GM18508 (cell line): ENCODE results near the gene RASL10A.

Experiments
- ATAC-seq: cut with Tn5 transposase; IDR thresholded peaks from one replicate; pipeline ENCODE4 v1.9.1; 2021; ENCODE audit warnings: moderate number of reproducible peaks; ENCODE audit not compliant: insufficient read depth, unreplicated experiment

The RASL10A gene

DNA sequence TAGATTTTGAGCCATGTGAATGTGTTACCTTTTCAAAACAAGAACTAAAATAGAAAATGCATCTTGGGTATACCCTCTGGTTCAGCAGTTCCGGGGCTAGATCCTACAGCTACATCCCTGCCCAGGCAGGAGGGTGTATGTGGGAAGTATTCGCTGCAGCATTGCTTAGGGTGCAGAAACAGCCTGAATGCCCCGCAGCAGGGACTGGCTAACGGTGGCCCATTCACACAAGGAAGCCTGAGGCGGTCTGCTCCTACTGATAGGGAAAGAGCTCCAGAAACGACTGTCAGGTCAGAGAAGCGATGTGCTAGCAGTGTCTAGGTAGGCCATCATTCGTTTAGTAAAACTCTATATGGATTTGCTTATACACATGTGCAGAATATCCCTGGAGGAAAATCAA is 9.9 kb upstream of the RASL10A start:
- ATAC-seq = no peak

DNA sequence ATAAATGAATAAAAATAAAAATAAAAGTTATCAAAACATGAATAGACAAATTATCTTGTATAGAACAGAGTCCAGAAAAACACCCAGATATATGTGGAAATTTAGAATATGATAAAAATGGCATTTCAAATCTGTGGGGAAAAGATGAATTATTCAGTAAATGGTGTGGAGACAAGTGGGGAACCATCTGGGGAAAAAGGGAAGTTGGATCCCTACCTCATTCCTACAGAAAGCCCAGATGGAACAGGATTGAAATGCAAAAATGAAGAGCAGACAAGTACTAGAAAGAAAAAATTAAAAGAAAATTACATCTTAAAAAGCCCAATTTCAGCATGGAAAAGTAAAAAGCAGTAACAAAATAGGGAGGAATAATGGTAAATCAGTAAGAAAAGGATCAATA is 8.1 kb upstream of the RASL10A start:
- no peak for ATAC-seq

DNA sequence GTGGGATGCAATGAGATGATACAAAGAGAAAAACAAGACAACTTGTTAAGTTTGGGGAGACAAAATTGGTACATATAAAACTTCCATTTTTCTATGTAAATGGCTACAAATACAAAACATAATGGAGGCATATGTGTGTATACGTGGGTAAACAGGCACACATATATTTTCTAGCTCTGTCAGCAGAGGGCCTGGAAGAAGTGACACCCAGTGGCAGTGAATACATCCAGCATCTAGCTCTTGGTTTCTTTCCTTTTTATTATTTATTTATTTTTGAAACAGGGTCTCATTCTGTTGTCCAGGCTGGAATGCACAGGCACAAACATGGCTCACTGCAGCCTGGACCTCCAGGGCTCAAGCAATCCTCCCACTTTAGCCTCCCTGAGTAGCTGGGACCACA is 5.0 kb upstream of the RASL10A start:
- ATAC-seq = no peak

DNA sequence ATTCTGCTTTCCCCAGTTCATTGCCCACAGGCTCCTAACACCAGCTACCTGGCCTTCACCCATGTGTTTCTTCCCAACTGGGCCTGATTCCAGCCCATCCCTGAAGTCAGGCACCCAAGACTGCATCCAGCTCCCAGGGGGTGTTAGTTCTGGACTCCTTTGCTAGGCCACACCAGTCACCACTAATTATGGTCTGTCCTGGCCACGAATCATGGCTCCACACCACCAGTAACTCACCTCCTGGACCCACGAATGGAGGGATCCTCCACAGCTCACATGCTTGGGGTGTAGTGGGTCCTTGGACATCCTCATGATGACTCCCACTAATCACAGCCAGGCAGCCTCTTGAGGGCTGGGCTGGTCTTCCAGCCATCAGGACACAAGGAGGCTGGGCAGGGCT is 3.6 kb upstream of the RASL10A start:
- ATAC-seq = no peak

DNA sequence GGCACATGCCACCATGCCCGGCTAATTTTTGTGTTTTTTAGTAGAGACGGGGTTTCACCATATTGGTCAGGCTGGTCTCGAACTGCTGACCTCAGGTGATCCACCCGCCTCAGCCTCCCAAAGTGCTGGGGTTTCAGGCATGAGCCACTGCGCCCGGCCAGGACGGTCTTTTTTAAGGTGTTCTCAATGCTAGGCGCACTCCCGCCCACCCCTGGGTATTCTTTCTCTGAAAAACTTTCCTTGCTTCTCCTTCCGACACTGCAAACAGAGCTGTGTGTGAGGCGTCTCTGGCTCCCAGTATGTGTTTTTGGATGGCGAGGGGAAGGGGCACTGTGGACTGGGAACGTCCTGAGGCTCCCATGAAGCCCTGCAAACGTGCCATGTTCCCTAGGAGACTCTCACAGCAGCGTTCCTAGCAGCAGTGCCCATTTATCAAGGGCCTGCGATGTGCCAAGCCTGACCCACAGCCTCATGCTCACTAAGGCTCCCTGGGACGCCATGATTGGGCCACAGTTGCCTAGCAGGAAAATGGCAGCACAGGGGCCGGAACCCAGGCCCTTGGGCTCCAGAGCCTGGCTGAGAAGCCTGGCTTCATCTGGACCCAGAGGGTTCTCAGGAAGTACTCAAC is 2.4 kb upstream of the RASL10A start:
- no peak for ATAC-seq

DNA sequence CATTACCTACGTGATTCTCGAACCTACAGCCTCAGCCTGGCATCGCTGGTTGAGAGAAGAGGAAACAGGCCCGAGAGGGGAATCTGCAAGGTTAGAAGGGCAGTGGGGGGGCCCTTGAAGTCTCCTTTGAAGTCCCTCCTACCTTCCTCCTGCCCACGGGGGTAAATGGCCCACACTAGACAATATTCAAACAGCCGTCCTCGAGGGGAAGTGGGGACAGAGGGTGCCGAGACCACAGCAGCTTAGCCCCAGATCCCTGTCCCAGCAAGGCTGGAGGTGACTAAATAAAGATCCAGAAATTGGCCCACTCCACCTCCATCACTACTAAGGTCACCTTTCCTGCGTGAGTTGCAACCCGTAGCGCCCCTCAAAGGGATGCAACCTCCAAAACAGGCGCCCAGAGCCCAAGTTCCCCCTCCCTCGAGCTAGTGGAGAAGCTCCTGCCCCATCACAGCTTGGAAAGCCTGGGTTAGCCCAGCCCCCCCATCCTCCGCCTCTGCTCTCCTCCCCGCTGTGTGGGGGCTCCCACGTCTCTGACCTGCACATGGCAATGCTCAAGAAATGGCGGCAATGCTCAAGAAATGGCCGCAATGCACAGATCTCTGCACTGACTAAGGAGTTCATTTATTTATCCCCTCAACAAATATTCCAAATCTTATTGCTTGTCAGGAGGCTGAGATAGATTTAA is 788 bp upstream of the RASL10A start:
- ATAC-seq = no peak

DNA sequence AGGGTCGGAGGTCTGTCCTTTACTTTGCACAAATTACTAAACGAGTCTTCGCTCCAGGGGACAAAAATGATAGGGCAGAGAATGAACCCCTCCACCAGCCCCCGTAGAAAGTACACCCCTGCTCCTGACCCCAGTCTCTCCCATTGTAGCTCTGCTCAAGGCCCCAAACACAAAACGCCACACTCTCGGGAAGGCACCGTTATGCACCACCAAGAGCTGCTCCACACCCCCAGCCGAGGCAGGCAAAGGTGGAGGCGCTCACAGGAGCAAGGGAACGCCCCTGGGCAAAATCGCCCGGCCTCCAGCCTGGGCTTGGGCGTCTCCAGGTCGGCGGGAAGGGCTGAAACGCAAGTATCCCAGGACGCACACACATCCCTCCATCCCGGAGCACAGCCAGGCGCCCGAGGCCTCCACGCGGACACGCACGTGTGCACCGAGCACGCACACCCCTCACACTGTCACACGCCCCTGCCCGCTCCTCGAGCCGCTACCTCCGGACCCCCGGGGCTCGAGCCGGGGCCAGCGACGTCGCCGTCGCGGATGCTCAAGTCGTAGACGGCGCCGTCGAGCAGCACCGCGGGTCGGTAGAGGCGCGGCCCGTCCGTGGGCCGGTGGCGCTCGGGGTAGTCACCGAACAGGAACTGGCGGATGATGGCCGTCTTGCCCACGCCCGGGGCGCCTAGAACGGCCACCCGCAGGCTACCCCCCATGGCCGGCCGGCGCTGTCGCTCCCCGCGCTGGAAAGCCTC is 786 bp downstream of the RASL10A start:
- no peak for ATAC-seq

DNA sequence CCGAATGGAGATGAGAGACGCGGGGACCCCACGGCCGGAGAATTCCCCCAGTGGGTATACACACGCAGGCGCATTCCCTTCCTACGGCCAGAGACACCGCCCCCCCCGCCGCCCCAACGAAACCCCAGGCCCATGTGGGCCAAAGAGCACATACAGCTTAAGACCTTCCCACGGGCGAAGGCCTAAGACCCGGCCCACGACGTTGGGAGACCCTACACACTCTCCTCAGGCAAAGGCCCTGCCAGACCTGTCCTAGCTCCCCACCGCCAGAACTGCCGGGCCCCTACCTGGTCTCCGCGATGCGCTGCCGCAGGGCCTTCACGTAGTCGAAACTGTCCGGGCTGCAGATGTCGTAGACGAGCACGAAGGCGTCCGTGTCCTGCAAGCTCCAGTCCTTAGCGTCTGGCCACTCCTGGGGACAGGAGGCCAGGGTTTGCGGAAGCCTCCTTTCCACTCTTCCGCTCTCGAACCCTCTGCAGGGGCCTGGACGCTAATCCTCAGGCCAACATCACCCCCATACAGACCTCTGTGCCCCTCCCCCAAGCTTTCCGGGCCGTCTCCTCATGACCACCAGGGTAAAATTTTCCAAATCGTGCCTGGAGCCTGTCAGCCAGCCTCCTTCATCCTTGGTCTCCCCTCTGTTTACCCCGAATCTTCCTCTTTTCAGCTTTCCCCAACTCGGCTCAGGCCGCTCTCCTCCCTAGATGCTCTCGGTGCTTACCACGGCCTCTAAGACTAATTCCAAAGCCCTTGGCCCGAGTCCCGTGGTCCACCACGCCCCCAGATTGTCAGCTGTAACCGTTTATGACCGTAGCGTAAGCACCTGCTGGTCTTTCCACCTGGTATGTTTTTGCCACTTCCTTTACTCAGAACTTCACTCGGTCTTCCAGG is 1.7 kb downstream of the RASL10A start:
- no peak for ATAC-seq

DNA sequence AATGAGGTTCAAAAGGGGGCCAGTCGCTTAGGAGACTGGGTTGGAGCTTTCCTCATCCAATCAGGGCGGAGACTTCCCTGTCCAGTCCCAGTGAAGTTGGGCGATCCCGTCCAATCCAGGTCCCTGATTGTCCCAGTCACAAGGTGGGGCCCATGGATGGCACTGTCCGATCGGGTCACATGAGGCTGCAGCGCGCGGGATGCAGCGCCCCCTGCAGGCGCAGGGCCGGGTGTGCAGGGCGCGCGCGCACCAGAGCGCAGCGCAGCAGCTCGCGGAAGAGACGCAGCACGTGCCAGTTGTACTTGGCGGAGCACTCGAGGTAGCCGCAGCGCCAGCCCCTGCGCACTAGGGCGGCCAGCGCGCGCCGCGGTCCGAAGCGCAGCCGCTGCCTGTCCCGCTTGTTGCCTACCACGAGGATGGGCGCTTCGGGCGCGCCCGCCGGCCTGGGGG is 2.3 kb downstream of the RASL10A start:
- no peak for ATAC-seq

DNA sequence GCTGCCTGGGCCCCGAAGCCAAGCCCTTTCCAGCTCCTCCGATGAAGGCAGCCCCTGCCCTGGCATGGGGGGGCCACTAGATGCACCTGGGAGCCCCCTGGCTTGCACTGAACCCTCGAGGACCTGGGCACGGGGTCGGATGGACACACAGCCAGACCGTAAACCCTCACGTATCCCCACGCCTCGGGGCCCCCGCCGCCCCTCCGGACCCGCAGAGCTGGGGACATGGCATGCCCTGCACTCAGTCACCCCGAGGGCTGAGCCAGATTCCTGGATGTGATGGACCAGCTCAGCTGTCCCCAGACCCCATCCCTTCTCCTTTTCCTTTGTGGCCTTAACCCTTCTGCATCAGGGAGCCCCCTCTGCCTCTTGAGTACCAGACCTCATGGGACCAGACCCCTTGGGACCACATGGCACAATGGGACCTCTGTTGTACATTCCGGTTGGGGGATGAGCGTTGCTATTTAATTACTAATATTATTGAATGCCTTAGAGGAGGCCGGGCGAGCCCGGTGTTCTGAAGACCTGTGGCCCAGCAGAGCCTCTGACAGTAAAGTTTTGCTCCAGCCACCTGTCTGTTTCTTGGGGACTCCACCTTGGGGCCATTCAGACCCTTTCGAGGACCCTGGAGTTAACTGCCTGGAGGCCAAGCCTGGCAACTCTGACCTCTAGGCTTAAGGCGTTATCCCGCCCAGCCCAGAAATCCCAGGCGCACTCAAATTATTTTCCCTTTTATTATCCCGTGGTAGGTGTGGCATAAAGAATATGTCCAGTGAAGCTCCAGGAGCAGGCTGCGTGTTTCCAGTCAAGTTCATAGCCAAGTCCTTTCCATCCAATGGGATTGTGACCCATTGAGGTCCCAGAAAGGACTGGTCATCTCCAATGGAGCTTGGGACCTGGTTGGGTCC is 3.0 kb downstream of the RASL10A start:
- no peak for ATAC-seq

DNA sequence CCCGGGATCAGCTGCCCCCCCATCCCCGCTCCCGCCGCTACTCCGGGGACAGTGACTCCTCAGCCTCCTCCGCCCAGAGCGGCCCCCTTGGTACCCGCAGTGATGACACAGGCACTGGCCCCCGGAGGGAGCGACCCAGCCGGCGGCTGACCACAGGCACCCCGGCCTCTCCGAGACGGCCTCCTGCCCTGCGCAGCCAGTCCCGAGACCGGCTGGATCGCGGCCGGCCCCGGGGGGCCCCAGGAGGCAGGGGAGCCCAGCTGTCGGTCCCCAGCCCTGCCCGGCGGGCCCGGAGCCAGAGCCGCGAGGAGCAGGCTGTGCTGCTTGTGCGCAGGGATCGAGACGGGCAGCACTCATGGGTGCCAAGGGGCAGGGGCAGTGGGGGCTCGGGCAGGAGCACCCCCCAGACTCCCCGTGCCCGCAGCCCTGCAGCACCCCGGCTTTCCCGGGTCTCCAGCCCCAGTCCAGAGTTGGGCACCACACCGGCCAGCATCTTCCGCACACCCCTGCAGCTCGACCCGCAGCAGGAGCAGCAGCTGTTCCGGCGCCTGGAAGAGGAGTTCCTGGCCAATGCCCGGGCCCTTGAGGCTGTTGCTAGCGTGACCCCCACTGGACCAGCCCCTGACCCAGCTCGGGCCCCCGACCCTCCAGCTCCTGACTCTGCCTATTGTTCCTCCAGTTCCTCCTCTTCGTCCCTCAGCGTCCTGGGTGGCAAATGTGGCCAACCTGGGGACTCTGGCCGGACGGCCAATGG is 3.9 kb downstream of the RASL10A start:
- ATAC-seq = no peak

DNA sequence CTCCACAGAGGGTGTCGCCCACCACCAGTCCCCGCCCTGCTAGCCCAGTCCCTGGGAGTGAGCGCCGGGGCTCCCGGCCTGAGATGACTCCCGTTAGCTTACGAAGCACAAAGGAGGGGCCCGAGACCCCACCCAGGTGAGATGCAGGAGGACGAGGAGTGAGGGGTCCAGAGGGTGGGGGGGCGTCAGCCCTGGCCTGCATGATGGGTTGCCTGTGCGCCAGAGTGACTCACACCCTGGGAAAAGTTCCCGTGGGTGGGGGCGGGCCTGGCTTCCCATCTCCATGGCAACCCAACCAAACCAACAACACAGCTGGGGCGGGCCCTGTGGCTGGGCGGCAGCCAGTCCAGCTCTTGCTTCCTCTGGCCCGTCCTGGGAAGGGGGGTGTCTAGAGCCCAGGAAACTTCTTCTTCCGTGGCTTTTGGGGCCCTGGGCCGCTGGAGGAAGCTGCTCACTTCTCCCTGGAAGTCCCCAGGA is 4.6 kb downstream of the RASL10A start:
- no peak for ATAC-seq

DNA sequence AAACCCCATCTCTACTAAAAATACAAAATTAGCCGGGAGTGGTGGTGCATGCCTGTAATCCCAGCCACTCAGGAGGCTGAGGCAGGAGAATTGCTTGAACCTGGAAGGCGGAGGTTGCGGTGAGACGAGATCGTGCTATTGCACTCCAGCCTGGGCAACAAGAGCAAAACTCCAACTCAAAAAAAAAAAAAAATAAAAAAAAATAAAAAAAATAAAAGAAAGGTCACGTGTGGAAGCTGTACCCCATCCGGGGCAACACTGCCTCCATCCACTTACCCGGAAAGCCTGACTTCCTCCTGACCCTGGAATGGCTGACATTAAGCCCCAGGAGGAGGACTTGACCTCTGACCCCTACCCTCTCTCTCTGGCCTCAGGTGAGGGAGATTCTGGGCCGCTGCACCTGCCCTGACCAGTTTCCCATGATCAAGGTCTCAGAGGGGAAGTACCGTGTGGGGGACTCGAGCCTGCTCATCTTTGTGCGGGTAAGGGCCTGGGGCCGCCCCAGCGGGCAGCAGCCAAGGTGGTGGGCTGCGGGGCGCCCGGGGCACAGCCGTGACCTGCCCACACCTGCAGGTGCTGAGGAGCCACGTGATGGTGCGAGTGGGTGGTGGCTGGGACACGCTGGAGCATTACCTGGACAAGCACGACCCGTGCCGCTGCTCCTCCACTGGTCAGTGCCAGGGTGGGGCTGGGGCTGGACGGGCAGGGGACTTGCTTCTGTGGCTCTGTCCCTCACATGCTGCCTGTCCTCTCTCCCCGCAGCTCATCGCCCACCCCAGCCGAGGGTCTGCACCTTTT is 5.2 kb downstream of the RASL10A start:
- ATAC-seq = no peak

DNA sequence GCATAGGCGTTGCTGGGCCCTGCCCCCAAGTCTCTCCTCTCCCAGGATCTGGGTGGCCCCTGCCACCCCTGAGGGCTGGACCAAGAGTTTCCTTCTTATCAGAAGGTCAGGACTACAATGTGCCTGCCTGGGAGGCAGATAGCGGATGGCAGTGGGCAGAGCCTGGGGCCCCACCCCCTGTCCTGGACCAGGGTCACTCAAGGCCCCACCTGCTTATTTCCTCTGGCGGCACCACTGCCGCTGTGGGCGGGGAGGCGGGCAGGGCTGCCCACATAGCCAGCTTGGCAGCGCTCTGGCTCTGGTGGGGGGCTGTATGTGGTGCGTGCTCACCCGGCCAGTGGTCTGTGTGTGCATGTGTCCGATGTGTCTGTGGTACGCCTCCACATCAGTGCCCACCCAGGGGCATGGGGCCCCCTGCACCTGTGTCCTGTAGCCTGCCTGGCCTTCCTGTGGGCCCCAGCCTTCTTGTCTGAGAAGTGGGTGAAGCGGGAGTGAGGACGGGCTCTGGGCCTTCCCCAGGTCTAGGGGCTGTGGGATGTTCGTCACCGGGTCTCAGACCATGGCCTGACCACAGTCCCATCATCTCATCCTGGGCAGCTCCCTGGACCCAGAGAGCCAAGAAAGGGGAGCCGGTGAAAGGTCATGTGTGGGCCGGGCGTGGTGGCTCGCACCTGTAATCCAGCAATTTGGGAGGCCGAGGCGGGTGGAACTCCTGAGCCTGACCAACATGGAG is 6.0 kb downstream of the RASL10A start:
- ATAC-seq = no peak

DNA sequence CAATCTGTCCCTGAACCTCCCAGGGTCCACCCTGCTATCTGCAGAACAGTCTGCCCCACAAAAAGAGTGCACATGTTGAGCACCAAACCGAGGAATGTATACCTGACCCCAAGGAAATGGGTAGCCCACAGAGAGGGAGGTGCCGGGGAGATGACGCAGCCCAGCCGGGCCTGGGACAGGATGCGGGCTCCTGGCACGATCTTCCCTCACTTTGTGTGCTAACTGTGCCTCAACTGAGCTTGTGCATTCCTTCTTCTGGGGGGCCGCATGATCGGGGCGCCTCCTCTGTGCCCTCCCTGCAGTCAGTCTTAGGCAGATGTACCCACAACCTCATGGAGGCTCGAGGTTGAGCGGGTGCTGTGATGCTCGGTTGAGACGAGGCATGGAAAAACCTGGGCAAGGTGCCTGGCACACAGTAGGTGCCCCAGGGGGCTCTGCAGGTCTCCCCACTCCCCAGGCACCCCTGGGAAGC is 6.7 kb downstream of the RASL10A start:
- no peak for ATAC-seq

DNA sequence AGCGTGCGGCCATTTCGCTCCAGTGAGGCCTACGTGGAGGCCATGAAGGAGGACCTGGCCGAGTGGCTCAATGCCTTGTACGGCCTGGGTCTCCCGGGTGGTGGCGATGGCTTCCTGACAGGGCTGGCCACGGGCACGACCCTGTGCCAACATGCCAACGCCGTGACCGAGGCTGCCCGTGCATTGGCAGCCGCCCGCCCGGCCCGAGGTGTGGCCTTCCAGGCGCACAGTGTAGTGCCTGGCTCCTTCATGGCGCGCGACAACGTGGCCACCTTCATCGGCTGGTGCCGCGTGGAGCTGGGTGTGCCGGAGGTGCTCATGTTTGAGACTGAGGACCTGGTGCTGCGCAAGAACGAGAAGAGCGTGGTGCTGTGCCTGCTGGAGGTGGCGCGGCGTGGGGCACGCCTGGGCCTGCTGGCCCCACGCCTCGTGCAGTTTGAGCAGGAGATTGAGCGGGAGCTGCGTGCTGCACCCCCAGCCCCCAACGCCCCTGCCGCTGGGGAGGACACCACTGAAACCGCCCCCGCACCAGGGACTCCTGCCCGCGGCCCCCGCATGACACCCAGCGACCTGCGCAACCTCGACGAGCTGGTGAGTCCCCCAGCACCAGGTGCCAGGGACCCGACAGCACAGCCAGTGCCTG is 7.2 kb downstream of the RASL10A start:
- no peak for ATAC-seq
